Right lobe of liver (tissue), 4 donors: Measurements from ENCODE around the gene THBS3.

Experiments used
- CTCF ChIP-seq, 4 donors: fragments of 200-600 bp in 3 of 4; fragments of 450-650 bp in 1 of 4; IDR thresholded peaks; one replicate each; pipeline versions ENCODE4 v1.5.1 to v1.8.0; 2016 to 2022; ENCODE audit warnings: antibody characterized with exemption in 4 of 4, mild to moderate bottlenecking in 2 of 4
- POLR2A ChIP-seq: fragments of 450-650 bp; IDR thresholded peaks from one replicate; pipeline ENCODE4 v1.6.1; 2017; ENCODE audit warnings: antibody characterized with exemption, mild to moderate bottlenecking
- donor health status: DM: no; HTN: no; CAD: no.
- donor health status: DM: no; HTN: no; CAD: no.
- donor health status: DM: no; HTN: yes; CAD: no.

- TF ChIP-seq CTCF (IDR thresholded peaks at IDR 0.05) = no peak
- TF ChIP-seq POLR2A = no peak
Measured at GRCh38 chr1:155174324-155175280, 33.1 kb downstream of the THBS3 start.
